SK-N-MC (cell line): ENCODE measurements around the gene TPPP3.

ENCODE experiments used
- DNase-seq: peaks from one replicate; pipeline ENCODE4 v3.0.0-alpha.2; 2011; ENCODE audit warnings: low read depth, low spot score
- H3K27ac ChIP-seq: fragments of 200-600 bp; sonication (generic); 2 replicates; pipeline ENCODE4 v1.5.1; 2016; ENCODE audit warnings: mixed run types
- H3K36me3 ChIP-seq: fragments of 200-600 bp; sonication (generic); 2 replicates; pipeline ENCODE4 v1.6.1; 2017; ENCODE audit warnings: antibody characterized with exemption, low read length, mixed read lengths; ENCODE audit not compliant: insufficient read depth
- H3K4me3 ChIP-seq: fragments of 200-600 bp; sonication (generic); 2 replicates; pipeline ENCODE4 v1.5.1; 2016
- H3K9ac ChIP-seq: fragments of 200-600 bp; sonication (generic); 2 replicates; pipeline ENCODE4 v1.8.0; 2017; ENCODE audit warnings: mixed run types, mixed read lengths; ENCODE audit not compliant: insufficient read length
- H3K9me3 ChIP-seq: fragments of 200-600 bp; sonication (generic); 2 replicates; pipeline ENCODE4 v1.6.1; 2017; ENCODE audit warnings: low read depth, mild to moderate bottlenecking, antibody characterized with exemption, low read length, moderate library complexity, mixed read lengths
- EZH2 ChIP-seq: fragments of 200-600 bp; sonication (generic); IDR thresholded peaks from one replicate; pipeline ENCODE4 v1.6.1; 2017; ENCODE audit warnings: antibody characterized with exemption
- FOXP2 ChIP-seq: optimal IDR thresholded peaks from 2 replicates; pipeline ENCODE3; 2011; ENCODE audit warnings: mild to moderate bottlenecking, moderate library complexity; ENCODE audit not compliant: insufficient read depth; ENCODE audit errors: extremely low read length, control extremely low read depth
- POLR2AphosphoS5 ChIP-seq: IDR thresholded peaks from 2 replicates; pipeline ENCODE4 v1.6.1; 2012; ENCODE audit warnings: mild to moderate bottlenecking, low read depth, low read length, borderline replicate concordance

TPPP3 gene

DNA sequence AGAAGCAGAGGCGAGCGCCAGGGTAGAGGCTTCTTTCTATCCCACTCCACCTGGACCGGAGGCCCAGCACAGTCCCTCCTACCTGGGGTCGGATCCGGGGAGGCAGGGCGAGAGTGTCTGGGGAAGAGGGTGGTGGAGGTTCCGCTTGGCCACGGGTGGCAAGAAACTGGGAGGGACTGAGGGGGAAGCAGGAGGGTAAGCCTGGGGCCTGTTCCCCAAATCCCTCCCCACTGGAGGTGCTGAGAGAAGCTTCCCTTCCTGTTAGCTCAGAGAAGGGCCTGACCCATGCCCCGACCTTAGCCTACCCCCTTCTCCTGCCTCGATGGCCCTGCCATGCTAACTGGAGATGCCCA is 1.8 kb upstream of the TPPP3 start:
- TF ChIP-seq EZH2 (no peak), FOXP2 (no peak), POLR2AphosphoS5 (no peak)
- H3K4me3 ChIP-seq: no peak overlapping the region

DNA sequence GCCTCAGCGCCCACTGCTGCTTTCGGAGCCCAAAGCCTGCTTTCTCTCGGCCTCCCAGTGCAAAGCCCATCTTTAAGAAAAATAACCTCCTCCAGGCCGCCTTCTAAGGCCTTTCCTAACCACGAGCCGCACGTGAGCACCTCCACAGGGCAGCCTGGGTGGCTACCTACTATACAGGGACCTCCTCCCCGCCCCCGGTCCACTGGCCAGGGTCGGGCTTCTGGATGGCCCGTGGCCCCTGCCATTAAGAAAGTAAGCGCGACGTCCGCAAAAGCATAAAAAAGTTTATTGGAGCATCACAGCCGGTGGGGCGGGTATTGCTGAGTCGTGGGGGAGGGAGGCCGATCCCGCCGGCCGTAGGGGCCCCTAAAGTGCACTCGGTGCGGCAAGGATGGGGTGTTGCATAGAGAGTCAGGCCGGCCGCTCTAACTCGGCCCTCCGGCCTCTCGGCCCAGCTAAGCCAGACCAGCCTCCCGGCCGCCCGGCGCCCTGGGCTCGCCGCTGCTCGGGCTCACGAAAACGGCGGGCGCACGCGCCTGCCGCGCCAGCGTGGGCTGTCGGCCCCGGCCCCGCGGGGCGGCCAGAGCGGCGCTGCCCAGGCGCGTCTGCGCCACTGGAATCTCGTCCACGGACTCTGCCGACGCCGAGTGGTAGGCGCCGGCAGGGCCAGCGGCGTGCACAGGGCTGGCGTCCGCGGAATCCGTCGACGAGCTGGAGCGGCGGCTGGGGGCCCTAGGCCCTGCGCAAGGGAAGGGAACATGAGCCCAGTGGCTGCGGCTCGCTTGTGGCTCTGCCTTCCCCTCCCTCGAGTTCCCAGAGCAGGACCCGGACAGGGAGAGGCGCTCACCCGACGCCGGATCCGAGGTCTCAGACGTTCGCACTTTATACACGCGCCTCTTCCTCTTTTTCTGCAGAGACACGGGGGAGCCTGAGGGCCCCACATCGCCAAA is 1.1 kb upstream of the TPPP3 start:
- TF ChIP-seq POLR2AphosphoS5 (no peak), FOXP2 (no peak), EZH2 (no peak)
- Histone ChIP-seq H3K4me3 (no peak overlapping the region), H3K9me3 (no peaks in the 10 kb centered on the region), H3K9ac (no peak overlapping the region), H3K27ac (no peak overlapping the region), H3K36me3 (no peaks in the 10 kb centered on the region)
- no peak for DNase-seq

More for the DNA sequence above, 1.8 kb upstream of the TPPP3 start:
- no peaks in the 10 kb centered on the region for H3K9me3 ChIP-seq
- no peak overlapping the region for H3K27ac ChIP-seq
- H3K36me3 ChIP-seq: no peaks in the 10 kb centered on the region
- no peak for DNase-seq
- H3K9ac ChIP-seq: no peak overlapping the region

DNA sequence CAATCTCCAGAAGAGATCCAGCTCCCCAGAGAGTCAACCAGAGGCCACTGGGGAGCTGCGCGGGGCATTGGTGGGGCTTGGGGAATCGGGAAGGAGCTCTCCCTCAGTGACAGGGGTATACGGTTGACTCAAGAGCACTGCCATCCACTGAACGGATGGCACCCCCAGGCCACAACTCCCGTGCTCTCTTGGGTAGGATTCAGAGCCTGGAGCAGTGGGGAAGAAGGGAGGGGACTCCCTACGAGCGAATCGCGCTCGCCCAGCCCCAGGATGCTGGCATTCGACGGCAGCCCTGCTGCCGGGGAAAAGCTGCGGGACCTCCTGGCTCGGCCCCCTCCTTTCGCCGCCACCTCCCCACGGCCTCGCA is 473 bp upstream of the TPPP3 start:
- H3K36me3 ChIP-seq: no peaks in the 10 kb centered on the region
- no peak for DNase-seq
- no peaks in the 10 kb centered on the region for H3K9me3 ChIP-seq
- H3K27ac ChIP-seq: no peak overlapping the region
- no peak overlapping the region for H3K9ac ChIP-seq
- no peak overlapping the region; the same call in 1 of the 2 replicates for H3K4me3 ChIP-seq
- TF ChIP-seq FOXP2: no peak
- no peak for TF ChIP-seq POLR2AphosphoS5
- no peak for TF ChIP-seq EZH2

DNA sequence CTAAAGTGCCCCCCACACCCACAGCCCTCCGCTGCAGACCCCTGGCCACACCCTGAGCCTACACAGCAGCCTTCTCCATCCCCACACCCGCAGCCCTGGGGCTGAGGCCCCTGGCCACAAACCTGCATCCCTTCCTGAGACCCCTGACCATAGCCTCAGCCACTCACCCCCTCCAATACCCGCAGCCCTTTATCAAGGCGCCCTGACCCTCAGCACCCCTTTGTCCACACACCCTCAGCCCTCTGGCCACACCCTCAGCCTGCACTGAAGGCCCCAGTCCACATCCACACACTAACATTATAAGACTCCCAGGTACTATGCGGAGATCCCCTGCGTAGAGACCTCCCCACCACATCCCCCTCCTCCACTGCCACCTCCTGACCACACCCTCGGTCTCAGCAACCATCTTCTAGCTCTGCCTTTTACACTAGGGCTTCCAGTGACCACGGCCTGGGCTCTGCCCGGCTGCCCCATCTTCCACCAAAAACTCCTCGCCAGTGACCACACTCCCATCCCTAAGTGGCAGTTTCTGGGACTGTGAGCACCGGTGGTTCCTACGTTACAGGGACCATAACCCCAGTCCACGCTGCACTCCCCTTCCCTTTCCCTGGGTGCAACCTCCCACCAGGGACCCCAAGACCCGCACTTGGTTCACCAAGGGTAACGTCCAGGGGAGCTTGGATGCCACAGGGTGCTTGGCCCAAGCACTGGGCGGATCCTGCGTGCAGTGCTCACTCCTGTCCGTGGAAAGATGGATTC is 818 bp downstream of the TPPP3 start:
- Histone ChIP-seq H3K27ac (no peak overlapping the region), H3K9ac (no peak overlapping the region), H3K36me3 (no peaks in the 10 kb centered on the region), H3K9me3 (no peaks in the 10 kb centered on the region), H3K4me3 (no peak overlapping the region)
- no peak for DNase-seq
- no peak for TF ChIP-seq EZH2
- no peak for TF ChIP-seq POLR2AphosphoS5

DNA sequence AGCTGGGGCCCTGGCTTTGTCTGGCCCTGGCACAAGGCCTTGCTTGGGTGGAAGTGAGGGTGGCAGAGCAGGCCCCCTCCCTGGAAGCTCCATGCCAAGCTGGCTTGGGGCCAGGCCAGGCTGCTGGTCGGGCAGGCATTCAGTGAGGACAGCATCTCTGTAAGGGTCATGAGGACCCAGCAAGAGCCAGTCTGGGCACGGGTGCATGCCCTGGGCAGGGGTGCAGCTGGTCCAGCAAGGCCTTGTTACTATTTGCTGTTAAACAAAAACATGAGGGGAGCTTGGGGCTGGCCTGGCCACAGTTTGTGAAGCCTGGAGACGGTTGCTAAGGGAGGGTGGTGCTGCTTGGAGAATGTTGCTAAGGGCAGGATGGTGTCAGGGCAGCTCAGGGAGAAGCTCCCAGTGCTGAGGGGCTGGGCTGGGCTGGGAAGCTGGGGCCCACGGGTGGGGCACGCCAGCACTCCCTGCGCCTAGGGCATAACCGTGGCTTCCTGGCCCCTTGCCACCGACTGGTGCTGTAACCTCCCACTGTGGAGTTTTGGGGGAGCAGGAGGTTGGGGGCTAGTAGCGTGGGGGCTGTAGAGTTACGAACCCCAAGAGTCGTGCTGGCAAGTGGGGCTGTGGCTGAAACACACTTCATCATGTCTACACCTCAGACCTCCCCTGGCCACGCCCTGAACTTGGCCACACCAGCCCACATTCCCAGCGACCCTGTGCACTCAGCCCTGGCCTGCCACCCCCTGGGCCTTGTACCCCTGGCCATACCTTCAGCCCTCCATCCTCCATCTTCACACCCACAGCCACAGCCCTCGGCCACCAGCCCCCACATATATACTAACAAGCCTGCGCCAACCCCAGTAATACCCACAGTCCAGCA is 1.6 kb downstream of the TPPP3 start:
- no peaks in the 10 kb centered on the region for H3K9me3 ChIP-seq
- DNase-seq: no peak
- no peak overlapping the region for H3K9ac ChIP-seq
- H3K27ac ChIP-seq: no peak overlapping the region
- no peak overlapping the region for H3K4me3 ChIP-seq
- TF ChIP-seq EZH2 (no peak), POLR2AphosphoS5 (no peak), FOXP2 (no peak)
- no peaks in the 10 kb centered on the region for H3K36me3 ChIP-seq

DNA sequence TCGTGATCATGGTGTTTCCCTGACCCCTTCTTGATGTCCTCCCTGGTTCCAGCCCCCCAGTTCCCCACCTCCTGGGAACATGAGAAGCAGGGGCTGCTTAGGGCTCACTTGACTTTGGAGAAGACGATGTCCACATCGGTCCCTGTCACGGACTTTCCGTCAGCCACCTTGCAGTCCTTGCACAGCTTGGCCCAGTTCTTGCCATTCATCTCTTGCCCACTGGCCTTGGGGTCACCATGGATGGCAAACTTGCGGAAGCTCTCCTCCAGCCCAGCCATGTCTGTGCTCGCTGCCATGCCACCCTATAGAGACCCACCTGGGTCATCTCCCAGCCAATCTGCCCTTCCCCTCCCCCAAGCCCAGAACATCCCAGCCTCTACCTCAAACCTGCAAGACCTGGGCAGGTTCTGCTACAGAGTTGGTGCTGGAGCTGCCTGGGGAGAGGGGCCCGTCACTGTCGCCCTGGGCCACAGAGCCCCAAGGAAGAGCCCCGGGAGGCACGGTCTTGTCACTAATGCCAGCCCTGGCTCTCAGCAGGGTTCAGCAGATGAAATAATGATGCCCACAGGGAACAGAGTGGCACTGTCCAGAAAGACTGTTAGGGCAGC is 2.4 kb downstream of the TPPP3 start:
- no peak for TF ChIP-seq EZH2
- no peak for TF ChIP-seq FOXP2
- TF ChIP-seq POLR2AphosphoS5: no peak
- no peaks in the 10 kb centered on the region for H3K36me3 ChIP-seq
- no peaks in the 10 kb centered on the region for H3K9me3 ChIP-seq
- no peak overlapping the region for H3K4me3 ChIP-seq
- no peak for DNase-seq
- H3K27ac ChIP-seq: no peak overlapping the region
- no peak overlapping the region for H3K9ac ChIP-seq

DNA sequence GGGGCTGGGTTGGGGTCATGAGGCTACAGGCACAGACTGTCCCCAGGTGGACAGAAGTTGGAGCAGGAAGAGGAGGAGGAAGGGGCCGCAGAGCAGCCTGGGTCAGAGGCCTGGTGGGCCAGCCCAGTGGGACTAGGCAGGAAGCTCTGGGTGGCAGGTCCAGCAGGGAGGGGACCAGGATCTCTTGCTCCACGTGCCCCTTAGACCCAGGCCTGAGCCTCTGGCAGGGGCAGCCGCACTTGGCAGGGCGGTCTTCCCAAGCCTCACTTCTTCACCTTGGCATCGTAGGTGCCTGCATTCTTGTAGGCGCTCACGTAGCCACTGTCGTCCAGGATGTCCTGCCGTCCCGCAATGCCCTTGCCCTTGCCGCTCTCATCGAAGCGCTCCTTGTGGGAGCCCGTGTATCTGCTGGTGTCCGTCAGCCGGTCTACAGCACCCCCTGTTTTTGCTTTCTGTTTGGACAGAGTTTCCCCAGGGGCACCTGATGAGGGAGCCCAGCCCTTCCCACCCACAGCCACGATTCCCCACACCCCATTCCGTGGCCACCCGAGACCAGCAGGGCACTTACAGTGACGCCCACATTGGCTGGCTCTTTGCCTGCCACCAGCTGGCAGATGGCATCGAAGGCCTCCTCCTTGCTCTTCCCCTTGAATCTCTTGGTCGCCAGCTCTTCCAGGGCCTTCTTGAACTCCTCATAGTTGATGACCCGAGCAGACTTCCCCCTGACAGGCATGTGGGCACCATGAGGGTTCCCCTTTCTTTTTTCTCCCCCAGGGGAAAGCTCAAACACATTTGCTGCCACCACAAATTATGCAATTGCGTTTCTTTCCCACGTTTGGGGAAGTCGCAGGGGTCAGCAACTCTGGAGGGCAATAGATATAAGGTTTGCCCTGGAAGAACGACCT is 3.1 kb downstream of the TPPP3 start:
- no peak for TF ChIP-seq EZH2
- TF ChIP-seq FOXP2: no peak
- no peak for TF ChIP-seq POLR2AphosphoS5
- Histone ChIP-seq H3K9ac (no peak overlapping the region), H3K36me3 (no peaks in the 10 kb centered on the region), H3K9me3 (no peaks in the 10 kb centered on the region), H3K4me3 (no peak overlapping the region), H3K27ac (no peak overlapping the region)
- DNase-seq: no peak
